Gastrocnemius medialis (tissue), 4 donors: Measurements from ENCODE around the gene HDAC5. TPM values are rescaled to one million over a fixed set of nuclear protein-coding genes. Genes with fewer than 3 reads are reported as not detected.

Source experiments
- ATAC-seq, 2 donors: fragments of 150-250 bp; one replicate each; pipeline ENCODE4 v1.9.1; 2016
- DNase-seq, 2 donors: peaks; one replicate each; pipeline ENCODE4 v3.0.0-alpha.2; 2019
- H3K27ac ChIP-seq, 4 donors: fragments of 200-600 bp; sonication (generic); 1 replicate in 1 of 4; 2 replicates in 3 of 4; pipeline ENCODE4 v1.5.1; 2016 to 2018; ENCODE audit warnings: mild to moderate bottlenecking in 2 of 4, moderate library complexity in 1 of 4
- H3K27me3 ChIP-seq, 3 donors: fragments of 200-600 bp; sonication (generic) in 2 of 3; 1 replicate in 1 of 3; 2 replicates in 2 of 3; pipeline versions ENCODE4 v1.5.1 to v1.6.0; 2016 to 2019; ENCODE audit warnings: mild to moderate bottlenecking in 1 of 3, moderate library complexity in 1 of 3
- H3K36me3 ChIP-seq, 2 donors: fragments of 200-600 bp; sonication (generic) in 1 of 2; one replicate each; pipeline ENCODE4 v1.5.1; 2017 to 2018
- H3K4me1 ChIP-seq, 2 donors: fragments of 200-600 bp; sonication (generic) in 1 of 2; one replicate each; pipeline ENCODE4 v1.5.1; 2016 to 2017; ENCODE audit warnings: mild to moderate bottlenecking in 2 of 2
- H3K4me3 ChIP-seq, 4 donors: fragments of 200-600 bp; sonication (generic) in 3 of 4; 1 replicate in 1 of 4; 2 replicates in 3 of 4; pipeline ENCODE4 v1.5.1; 2016 to 2019; ENCODE audit warnings: mild to moderate bottlenecking in 2 of 4
- H3K9me3 ChIP-seq, 3 donors: fragments of 200-600 bp; sonication (generic) in 2 of 3; 1 replicate in 1 of 3; 2 replicates in 2 of 3; pipeline ENCODE4 v1.5.1; 2016 to 2019
- CTCF ChIP-seq, 5 experiments: fragments of 450-650 bp in 3 of 5; fragments of 200-600 bp in 2 of 5; sonication (generic) in 2 of 5; IDR thresholded peaks in 4 of 5; conservative IDR thresholded peaks in 1 of 5; 1 replicate in 4 of 5; 2 replicates in 1 of 5; pipeline ENCODE4 v1.5.1; 2016 to 2019; ENCODE audit warnings: antibody characterized with exemption in 5 of 5, mild to moderate bottlenecking in 3 of 5, moderate library complexity in 3 of 5
- POLR2A ChIP-seq, 2 donors: fragments of 450-650 bp; IDR thresholded peaks; one replicate each; pipeline ENCODE4 v1.6.1; 2017; ENCODE audit warnings: antibody characterized with exemption in 2 of 2, mild to moderate bottlenecking in 2 of 2, moderate library complexity in 2 of 2
- in situ Hi-C, 4 donors: fragments of 200-750 bp; cut with MboI; loops; one replicate each; pipeline versions ENCODE4 v1.15.0 to v1.8.0; 2017; ENCODE audit warnings: low sequenced_read_pairs in 4 of 4
- intact Hi-C: fragments of 100-400 bp; cut with DNase I; formaldehyde crosslinking; loops from one replicate; pipeline ENCODE4 v1.15.1; 2023; ENCODE audit warnings: low total_unique reads
- total RNA-seq, 4 donors: library from RNA; depleted of rRNA; stranded (reverse); fragments of >200 nt; gene quantifications; one replicate each; pipeline versions ENCODE4 v1.1.0 to v1.2.3, GENCODE V29; 2016

Gene HDAC5
- total RNA-seq, 4 donors from 2014 or later = 36.5 to 301 (median 88.0) TPM

- Histone ChIP-seq H3K27ac (peak overlapping the region in 2 of 4 donors; percentile 18 to 75), H3K4me3 (no peak overlapping the region), H3K4me1 (no peaks in the 10 kb centered on the region), H3K27me3 (no peaks in the 10 kb centered on the region), H3K36me3 (peaks cover 0 to 86% of the 10 kb centered on the region in 2 donors), H3K9me3 (no peaks in the 10 kb centered on the region)
- DNase-seq (no peak), ATAC-seq (no peak)
- in situ Hi-C loops = no loop called here
- no peak for TF ChIP-seq CTCF (IDR thresholded peaks at IDR 0.05 in 4 of 5, conservative IDR thresholded peaks at IDR 0.05 in 1 of 5)
- TF ChIP-seq POLR2A (IDR thresholded peaks at IDR 0.05) = no peak
- intact Hi-C loops = no loop called here
Observed at GRCh38 chr17:44082256-44082927, 41.0 kb downstream of the HDAC5 start.

GRCh38 chr17:44081681-44082080, 41.8 kb downstream of the HDAC5 start:
- no peak for ATAC-seq
- H3K4me1 ChIP-seq = no peaks in the 10 kb centered on the region
- H3K9me3 ChIP-seq = no peaks in the 10 kb centered on the region
- no peak for TF ChIP-seq POLR2A (IDR thresholded peaks at IDR 0.05)
- TF ChIP-seq CTCF (IDR thresholded peaks at IDR 0.05 in 4 of 5, conservative IDR thresholded peaks at IDR 0.05 in 1 of 5) = no peak
- peaks cover 0 to 92% of the 10 kb centered on the region in 2 donors for H3K36me3 ChIP-seq
- H3K27ac ChIP-seq = peak overlapping the region in 2 of 4 donors; percentile 38 to 75
- no peaks in the 10 kb centered on the region for H3K27me3 ChIP-seq
- intact Hi-C loops = no loop called here
- no peak for DNase-seq
- no peak overlapping the region for H3K4me3 ChIP-seq
- in situ Hi-C loops = no loop called here

- H3K4me1 ChIP-seq = peaks cover 0 to 4% of the 10 kb centered on the region in 2 donors
- H3K27ac ChIP-seq = peak overlapping the region in 3 of 4 donors; percentile 7 to 25 (median 18)
- no peaks in the 10 kb centered on the region for H3K9me3 ChIP-seq
- H3K4me3 ChIP-seq = no peak overlapping the region
- TF ChIP-seq POLR2A (IDR thresholded peaks at IDR 0.05) = no peak
- no peak for TF ChIP-seq CTCF (IDR thresholded peaks at IDR 0.05 in 4 of 5, conservative IDR thresholded peaks at IDR 0.05 in 1 of 5)
- no peaks in the 10 kb centered on the region for H3K27me3 ChIP-seq
- intact Hi-C loops = no loop called here
- ATAC-seq = no peak
- H3K36me3 ChIP-seq = peaks cover 0 to 94% of the 10 kb centered on the region in 2 donors
- DNase-seq = no peak
- in situ Hi-C loops = no loop called here
Observed at GRCh38 chr17:44079877-44080821, 43.3 kb downstream of the HDAC5 start.

- in situ Hi-C loops = no loop called here
- TF ChIP-seq POLR2A (IDR thresholded peaks at IDR 0.05) (no peak), CTCF (IDR thresholded peaks at IDR 0.05 in 4 of 5, conservative IDR thresholded peaks at IDR 0.05 in 1 of 5) (no peak)
Observed at GRCh38 chr17:44078412-44078811, 45.0 kb downstream of the HDAC5 start.

More at GRCh38 chr17:44078412-44078811, 45.0 kb downstream of the HDAC5 start:
- H3K36me3 ChIP-seq = peaks cover 0 to 77% of the 10 kb centered on the region in 2 donors
- no peaks in the 10 kb centered on the region for H3K27me3 ChIP-seq
- no peak overlapping the region for H3K27ac ChIP-seq
- intact Hi-C loops = no loop called here
- ATAC-seq (no peak), DNase-seq (no peak)
- H3K9me3 ChIP-seq = no peaks in the 10 kb centered on the region
- H3K4me3 ChIP-seq = no peak overlapping the region
- peaks cover 13 to 14% of the 10 kb centered on the region in 2 donors for H3K4me1 ChIP-seq
